Measurements from ENCODE around the gene BTLA. TPM values are rescaled to one million over a fixed set of nuclear protein-coding genes. Genes with fewer than 3 reads are reported as not detected.

BTLA gene
- total and polyA plus RNA-seq, 10 of the 15 experiments (the other 5 are each of a cell fraction or from before 2014, with no cell fraction given): 55.4 to 134 (median 84.2) TPM

GRCh38 chr3:112514527-112515128 lies 15.4 kb upstream of the BTLA start (continued):
- TF ChIP-seq SKIL (IDR thresholded peaks at IDR 0.05; ENCODE audit: low read depth, poor library complexity, severe bottlenecking): peak; percentile 32
- peak; percentile 38 for TF ChIP-seq MEF2B (IDR thresholded peaks at IDR 0.05; ENCODE audit: partially characterized antibody, poor library complexity, severe bottlenecking)
- no peak for TF ChIP-seq NBN (IDR thresholded peaks at IDR 0.05)
- TF ChIP-seq NRF1 (conservative IDR thresholded peaks at IDR 0.05; ENCODE audit: low read depth, low read length): no peak
- peak; percentile 61; the same call in 1 of the 2 replicates for TF ChIP-seq TCF12 (IDR thresholded peaks at IDR 0.05; ENCODE audit: low read depth, low read length)
- TF ChIP-seq MEF2A (IDR thresholded peaks at IDR 0.05; ENCODE audit: insufficient read depth, low read depth, low read length): 0 out of 2 replicates have a peak, but pooled peaks have one; percentile 53
- no peak for TF ChIP-seq CHD1 (IDR thresholded peaks at IDR 0.05; ENCODE audit: low read depth, low read length)
- no peak for TF ChIP-seq SMC3 (IDR thresholded peaks at IDR 0.05; ENCODE audit: borderline replicate concordance, low read length)
- no peak for TF ChIP-seq CEBPB (IDR thresholded peaks at IDR 0.05; ENCODE audit: borderline replicate concordance in 1 of 2, low read depth in 2 of 2, low read length in 2 of 2)
- peak; percentile 31; the same call in 1 of the 2 replicates for TF ChIP-seq USF2 (IDR thresholded peaks at IDR 0.05; ENCODE audit: borderline replicate concordance, low read depth, low read length)
- no peak for TF ChIP-seq E2F4 (IDR thresholded peaks at IDR 0.05; ENCODE audit: low read depth, low read length)
- TF ChIP-seq NFIC (IDR thresholded peaks at IDR 0.05; ENCODE audit: low read depth, low read length): peak; percentile 81; the same call in 1 of the 2 replicates
- no peak for TF ChIP-seq PAX8 (IDR thresholded peaks at IDR 0.05)
- TF ChIP-seq MTA3 (IDR thresholded peaks at IDR 0.05; ENCODE audit: borderline replicate concordance, low read length): peak; percentile 59
- TF ChIP-seq HCFC1 (IDR thresholded peaks at IDR 0.05; ENCODE audit: low read length): no peak
- no peak for TF ChIP-seq ZNF274 (IDR thresholded peaks at IDR 0.05; ENCODE audit: insufficient read depth, insufficient read length)
- 0 out of 2 replicates have a peak, but pooled peaks have one; percentile 21 for TF ChIP-seq ZNF217 (IDR thresholded peaks at IDR 0.05)
- no peak for TF ChIP-seq EED (IDR thresholded peaks at IDR 0.05; ENCODE audit: low read depth)
- TF ChIP-seq SPI1 (IDR thresholded peaks at IDR 0.05; ENCODE audit: borderline replicate concordance, insufficient read depth, low read depth, low read length): no peak
- no peak for TF ChIP-seq SUPT20H (IDR thresholded peaks at IDR 0.05; ENCODE audit: borderline replicate concordance, control insufficient read depth, low read depth, low read length)
- TF ChIP-seq CREM (IDR thresholded peaks at IDR 0.05; ENCODE audit: low read depth): 0 out of 2 replicates have a peak, but pooled peaks have one; percentile 37
- TF ChIP-seq CBX3 (IDR thresholded peaks at IDR 0.05; ENCODE audit: borderline replicate concordance, low read depth): no peak
- TF ChIP-seq REST (IDR thresholded peaks at IDR 0.05; ENCODE audit: low read depth, low read length): no peak
- 0 out of 2 replicates have a peak, but pooled peaks have one; percentile 19 for TF ChIP-seq YY1 (IDR thresholded peaks at IDR 0.05; ENCODE audit: low read depth, low read length)
